GM18511 (cell line): Measurements from ENCODE around the gene GPATCH8.
A peak's percentile ranks its signal among the peaks of the same experiment; 100 is the strongest.
"Not testable (repeated sequence)": the region's sequence is repeated elsewhere in the genome, so short reads cannot be mapped to it uniquely, and the experiment has no call there.

Source experiments
- ATAC-seq: cut with Tn5 transposase; IDR thresholded peaks from one replicate; pipeline ENCODE4 v1.9.1; 2021; ENCODE audit warnings: mild to moderate bottlenecking, moderate library complexity; ENCODE audit not compliant: unreplicated experiment

The GPATCH8 gene

DNA sequence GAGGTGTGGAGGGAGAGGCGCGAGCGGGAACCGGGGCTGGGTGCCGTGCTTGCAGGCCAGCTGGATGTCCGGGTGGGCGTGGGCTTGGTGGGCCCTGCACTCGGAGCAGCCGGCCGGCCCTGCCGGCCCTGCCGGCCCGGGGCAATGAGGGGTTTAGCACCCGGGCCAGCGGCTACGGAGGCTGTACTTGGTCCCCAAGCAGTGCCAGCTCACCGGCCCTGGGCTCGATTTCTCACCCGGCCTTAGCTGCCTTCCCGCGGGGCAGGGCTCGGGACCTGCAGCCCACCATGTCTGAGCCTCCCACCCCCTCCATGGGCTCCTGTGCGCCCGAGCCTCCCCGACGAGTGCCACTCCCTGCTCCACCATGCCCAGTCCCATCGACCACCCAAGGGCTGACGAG, 24.7 kb upstream of the GPATCH8 start:
- ATAC-seq, result no peak

DNA sequence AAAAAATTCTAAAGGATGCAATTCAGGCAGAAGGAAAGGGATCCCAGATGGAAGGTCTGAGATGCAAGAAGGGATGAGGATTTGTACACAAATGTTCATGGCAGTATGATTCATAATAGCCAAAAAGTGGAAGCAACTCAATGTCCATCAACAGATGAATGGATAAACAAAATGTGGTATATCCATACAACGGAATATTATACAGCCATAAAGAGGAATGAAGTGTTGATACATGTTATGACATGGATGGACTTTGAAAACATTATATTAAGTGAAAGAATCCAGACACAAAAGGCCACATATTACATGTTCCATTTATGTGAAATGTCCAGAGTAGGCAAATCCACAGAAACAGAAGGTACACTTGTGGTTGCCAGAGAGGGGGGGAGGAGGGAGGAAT, 23.9 kb upstream of the GPATCH8 start:
- ATAC-seq, result no peak

GRCh38 chr17:44523672-44523972, 20.4 kb upstream of the GPATCH8 start:
- ATAC-seq, result no peak

DNA sequence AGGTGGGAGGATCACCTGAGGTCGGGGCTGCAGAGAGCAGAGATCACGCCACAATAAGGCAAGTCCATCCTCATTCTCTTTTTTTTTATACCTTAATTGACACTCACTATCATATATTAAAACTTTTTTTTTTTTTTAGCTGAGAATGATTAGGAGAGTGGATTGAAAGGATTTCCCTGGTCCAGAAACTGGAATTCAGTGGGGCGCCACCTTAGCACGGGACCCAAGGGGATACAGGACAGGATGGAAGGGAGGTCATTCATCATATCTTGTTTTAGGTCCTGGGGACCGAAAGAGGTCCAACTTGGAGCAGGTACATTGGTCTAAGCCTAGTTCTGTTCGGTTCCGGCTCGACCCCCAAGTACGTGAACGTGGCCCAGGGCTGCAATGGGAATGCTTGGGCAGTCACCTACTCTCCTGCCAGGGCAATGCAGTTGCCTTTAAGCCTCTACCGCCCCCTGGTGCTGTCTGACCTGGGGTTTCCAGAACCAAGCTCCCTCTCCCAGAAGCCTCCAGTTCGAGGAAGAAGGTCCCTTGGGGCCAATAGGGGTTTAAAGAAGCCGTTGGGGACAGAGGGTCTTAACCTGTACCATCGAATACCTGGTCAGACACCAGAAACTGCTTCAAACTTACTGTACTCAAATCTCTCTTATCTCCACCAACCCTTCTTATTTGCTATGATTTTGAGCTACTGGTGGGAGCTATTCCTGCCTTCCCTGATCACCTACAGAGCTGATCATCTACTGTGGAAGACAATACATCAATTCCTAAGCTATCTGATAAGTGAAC, 19.9 kb upstream of the GPATCH8 start:
- ATAC-seq, result no peak

DNA sequence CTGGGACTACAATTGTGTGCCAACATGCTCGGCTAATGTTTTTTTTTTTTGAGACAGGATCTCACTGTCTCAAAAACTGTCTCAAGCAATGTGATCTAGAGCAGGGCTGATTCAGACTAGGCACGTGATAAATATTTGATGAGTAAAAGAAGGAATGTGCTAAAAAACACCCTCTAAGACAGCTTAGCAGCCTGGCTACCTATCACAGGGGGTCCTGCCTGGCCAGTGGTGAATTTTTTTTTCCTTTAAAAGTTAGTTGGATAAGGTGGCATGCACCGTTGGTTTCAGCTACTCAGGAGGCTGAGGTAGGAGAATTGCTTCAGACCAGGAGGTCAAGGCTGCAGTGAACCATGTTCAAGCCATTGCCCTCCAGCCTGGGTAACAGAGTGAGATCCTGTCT, 14.8 kb upstream of the GPATCH8 start:
- ATAC-seq, result no peak

- ATAC-seq, result not testable (repeated sequence)
Observed at GRCh38 chr17:44511241-44512134, 8.3 kb upstream of the GPATCH8 start.

GRCh38 chr17:44506939-44507604, 3.9 kb upstream of the GPATCH8 start:
- not testable (repeated sequence) for ATAC-seq

DNA sequence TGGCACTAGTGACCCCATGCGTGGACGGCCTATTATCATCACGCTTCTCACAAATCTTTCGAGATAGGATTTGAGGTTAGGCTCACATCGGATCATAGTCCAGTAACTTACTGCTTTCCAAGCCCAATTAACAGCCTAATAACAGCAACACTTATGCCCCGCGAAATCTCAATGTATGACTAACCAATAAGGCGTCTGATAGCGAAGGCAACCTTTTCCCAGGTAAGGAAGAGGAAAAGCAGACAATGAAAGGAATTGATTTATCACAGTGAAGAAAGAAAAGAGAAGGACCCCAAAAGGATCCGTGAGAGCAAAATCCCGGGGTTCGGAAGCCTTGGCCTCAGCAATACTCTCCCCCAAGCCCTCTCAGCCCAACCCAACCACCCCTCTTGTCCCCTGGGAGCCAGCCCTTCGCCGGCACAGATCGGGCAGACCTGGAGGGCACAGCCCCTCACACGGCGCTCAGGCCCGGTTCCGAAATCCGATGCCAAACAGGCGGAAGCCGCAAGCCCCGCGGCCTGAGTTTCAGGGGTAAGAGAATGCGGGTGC, 534 bp downstream of the GPATCH8 start:
- peak; percentile 30 for ATAC-seq

DNA sequence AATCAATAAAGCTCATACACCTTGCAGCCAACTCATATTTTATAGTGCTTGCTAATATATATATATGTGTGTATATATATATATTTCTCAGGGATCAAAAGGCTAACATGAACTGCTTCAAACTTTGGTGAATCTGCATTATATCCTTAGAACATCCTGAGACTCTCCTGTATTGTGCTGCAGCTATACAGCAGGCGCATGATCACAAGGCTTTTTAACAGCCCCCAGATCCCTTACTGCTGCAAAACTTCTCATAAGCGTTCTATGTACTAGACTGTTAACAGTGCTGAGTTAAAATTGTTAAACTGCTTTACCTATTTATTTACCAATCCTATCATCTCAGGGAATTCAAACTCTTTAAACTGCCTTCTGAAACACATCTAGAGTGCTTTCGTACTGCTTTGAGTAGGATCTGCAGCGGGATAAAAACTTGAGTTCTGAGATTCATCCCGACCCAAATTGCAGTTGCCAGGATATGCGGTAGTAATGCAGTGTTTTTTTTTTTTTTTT, 1.3 kb downstream of the GPATCH8 start:
- ATAC-seq, result no peak

DNA sequence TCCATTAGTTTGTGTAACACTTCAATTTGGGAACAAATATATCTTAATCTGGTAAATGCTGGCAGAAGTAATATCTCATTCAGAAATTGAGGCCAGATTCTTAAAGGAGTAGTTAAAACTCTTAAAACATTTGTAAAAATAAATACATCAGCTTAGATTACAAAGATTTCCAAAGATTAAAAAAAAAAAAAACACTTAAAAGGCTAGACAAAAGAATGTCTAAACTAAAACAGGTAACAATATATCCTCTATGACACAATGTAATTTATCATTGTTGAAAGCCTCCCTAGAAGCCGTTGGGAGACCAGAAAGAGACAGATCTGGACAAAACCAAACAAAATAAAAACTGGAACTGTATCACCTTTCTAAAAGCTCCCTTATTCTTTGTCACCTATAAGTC, 3.5 kb downstream of the GPATCH8 start:
- no peak for ATAC-seq

DNA sequence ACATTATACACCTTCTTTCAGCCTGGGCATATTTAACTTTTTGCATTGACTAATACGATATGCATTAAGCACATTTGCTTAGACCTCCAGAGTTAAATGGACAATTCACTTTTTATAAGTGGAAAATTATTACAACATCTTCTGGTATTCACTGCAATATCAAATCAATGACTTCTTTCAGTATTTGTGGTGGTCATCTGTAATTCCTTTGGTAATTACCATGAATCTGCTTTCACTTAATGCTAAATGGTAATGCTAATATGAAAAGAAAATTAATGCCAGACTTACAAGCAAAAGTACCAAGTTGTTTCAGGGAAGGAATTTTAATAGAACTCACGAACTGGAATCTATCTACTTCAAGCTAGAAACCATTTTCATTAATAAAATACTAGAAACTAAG, 6.4 kb downstream of the GPATCH8 start:
- no peak for ATAC-seq

DNA sequence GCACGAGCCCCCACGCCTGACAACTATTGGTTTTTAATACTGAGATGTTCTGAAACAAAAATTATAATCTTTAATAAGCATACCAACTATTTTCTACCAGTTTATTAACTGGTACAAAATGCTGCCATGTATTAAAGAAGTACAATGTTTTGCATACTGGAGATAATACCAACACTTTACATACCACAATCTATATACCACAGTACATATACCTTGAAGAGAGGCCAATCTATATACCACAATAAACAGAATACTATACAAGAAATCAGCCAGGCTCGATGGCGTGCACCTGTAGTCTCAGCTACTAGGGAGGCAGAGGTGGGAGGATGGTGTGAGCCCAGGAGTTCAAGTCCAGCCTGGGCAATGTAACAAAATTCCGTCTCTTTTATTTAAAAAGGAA, 9.9 kb downstream of the GPATCH8 start:
- ATAC-seq, result no peak

DNA sequence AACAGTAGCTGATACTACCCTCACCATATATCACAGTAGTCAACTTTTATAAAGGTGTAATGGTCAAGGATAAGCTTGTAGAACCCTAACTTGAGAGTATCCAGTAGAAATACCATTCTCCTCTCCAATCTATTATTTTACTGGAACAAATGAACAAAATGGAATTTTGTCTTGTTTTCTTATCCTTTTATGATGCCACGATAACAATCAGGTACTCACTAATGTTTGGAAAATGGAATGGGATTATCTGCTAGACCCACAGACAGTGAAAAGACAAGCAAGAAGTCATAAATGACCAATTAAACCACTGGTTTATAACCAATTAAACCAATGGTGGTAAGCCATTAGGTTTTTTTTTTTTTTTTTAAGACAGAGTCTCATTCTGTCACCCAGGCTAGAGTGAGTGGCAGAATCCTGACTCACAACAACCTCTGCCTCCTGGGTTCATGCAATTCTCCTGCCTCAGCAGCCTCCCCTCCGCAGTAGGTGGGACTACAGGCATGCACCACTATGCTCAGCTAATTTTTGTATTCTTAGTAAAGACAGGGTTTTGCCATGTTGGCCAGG, 10.4 kb downstream of the GPATCH8 start:
- no peak for ATAC-seq

GRCh38 chr17:44489581-44489980, 13.6 kb downstream of the GPATCH8 start:
- no peak for ATAC-seq

GRCh38 chr17:44487170-44487569, 16.0 kb downstream of the GPATCH8 start:
- ATAC-seq, result no peak

DNA sequence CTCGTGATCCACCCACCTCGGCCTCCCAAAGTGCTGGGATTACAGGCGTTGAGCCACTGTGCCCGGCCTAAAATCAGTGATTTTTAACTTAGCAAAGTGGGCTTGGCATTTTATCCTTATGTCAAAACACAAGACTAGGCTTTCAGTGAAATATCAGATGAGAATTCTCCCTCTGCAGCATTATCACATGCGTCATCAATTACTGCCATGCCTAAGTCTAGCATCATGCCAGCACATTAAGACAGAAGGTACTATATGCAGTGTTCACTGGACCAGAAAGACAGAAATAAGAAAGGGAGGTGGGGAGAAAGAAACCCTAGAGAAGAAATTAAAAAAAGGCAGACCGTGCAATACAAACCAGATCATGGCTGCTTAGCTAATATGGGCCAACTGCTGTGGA, 29.8 kb downstream of the GPATCH8 start:
- ATAC-seq, result no peak

GRCh38 chr17:44469676-44470075, 33.5 kb downstream of the GPATCH8 start:
- no peak for ATAC-seq

GRCh38 chr17:44467108-44467507, 36.1 kb downstream of the GPATCH8 start:
- ATAC-seq, result no peak

- ATAC-seq, result no peak
Observed at GRCh38 chr17:44466339-44466738, 36.9 kb downstream of the GPATCH8 start.

DNA sequence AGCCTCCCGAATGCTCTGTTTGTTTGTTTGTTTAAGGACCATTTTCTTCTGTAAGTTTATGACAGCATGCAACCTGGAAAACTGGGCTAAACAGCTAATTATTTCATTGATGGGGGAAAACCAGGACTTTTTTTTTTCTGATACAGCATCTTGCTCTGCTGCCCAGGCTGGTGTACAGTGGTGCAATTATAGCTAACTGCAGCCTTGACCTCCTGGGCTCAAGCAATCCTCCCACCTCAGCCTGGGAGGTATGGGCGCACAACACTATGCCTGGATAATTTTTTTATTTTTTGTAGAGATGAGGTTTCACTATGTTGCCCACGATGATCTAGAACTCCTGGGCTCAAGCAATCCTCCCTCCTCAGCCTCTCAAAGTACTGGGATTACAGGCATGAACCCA, 37.3 kb downstream of the GPATCH8 start:
- no peak for ATAC-seq

- no peak for ATAC-seq
Observed at GRCh38 chr17:44465276-44465675, 37.9 kb downstream of the GPATCH8 start.
